Panc1 (cell line): Measurements from ENCODE around the gene SERTAD1. TPM values are rescaled to one million over a fixed set of nuclear protein-coding genes. Genes with fewer than 3 reads are reported as not detected.

Source experiments
- ATAC-seq: fragments of 200-7000 bp; cut with Tn5 transposase; 2 replicates; pipeline ENCODE4 v1.9.1; 2020; ENCODE audit warnings: mild to moderate bottlenecking, moderate library complexity
- BruUV-seq: library from RNA; stranded (reverse); fragments of 400-500 nt; replicated peaks from 2 replicates; lab custom pipeline; 2021; lab: Mats Ljungman, UMichigan
- CTCF ChIA-PET: fragments of 300-600 bp; sonication (Branson Sonifier 250); formaldehyde crosslinking; loops from one replicate; lab custom pipeline; 2022; ENCODE audit warnings: antibody characterized with exemption; lab: Charles Lee
- POLR2A ChIA-PET: fragments of 300-600 bp; sonication (Branson Sonifier 250); formaldehyde crosslinking; loops from one replicate; lab custom pipeline; 2022; ENCODE audit warnings: antibody characterized with exemption; lab: Charles Lee
- DNase-seq: peaks from one replicate; pipeline ENCODE4 v3.0.0-alpha.2; 2010; ENCODE audit warnings: low read depth, low spot score
- H3K27ac ChIP-seq: 2 replicates; pipeline ENCODE4 v1.5.1; 2011; ENCODE audit warnings: mild to moderate bottlenecking, low read length, inconsistent platforms
- H3K27me3 ChIP-seq: fragments of 200-500 bp; sonication (Bioruptor generic); 2 replicates; pipeline ENCODE4 v1.6.0; 2014; ENCODE audit warnings: low read length, inconsistent platforms; ENCODE audit not compliant: control insufficient read depth, insufficient read depth
- H3K36me3 ChIP-seq: fragments of 200-500 bp; sonication (Bioruptor generic); 2 replicates; pipeline ENCODE4 v1.5.1; 2014; ENCODE audit warnings: inconsistent platforms, mild to moderate bottlenecking, low read length, moderate library complexity; ENCODE audit not compliant: control insufficient read depth, insufficient read depth
- H3K4me1 ChIP-seq: 2 replicates; pipeline ENCODE4 v1.5.1; 2011; ENCODE audit warnings: inconsistent platforms, mild to moderate bottlenecking, low read length, moderate library complexity; ENCODE audit not compliant: control insufficient read depth, insufficient read depth
- H3K4me3 ChIP-seq, 2 experiments: 2 replicates each; pipeline ENCODE4 v1.5.1; 2011 to 2012; ENCODE audit warnings: low read depth in 2 of 2, low read length in 2 of 2, mild to moderate bottlenecking in 2 of 2, inconsistent platforms in 1 of 2, moderate library complexity in 1 of 2
- H3K9me3 ChIP-seq: fragments of 200-500 bp; sonication (Bioruptor generic); 2 replicates; pipeline ENCODE4 v1.5.1; 2014; ENCODE audit warnings: low read depth, mild to moderate bottlenecking, inconsistent platforms, low read length, moderate library complexity; ENCODE audit not compliant: control insufficient read depth, insufficient read depth
- POLR2AphosphoS5 ChIP-seq: IDR thresholded peaks from 2 replicates; pipeline ENCODE4 v1.6.1; 2012; ENCODE audit warnings: mild to moderate bottlenecking, low read depth, low read length, moderate library complexity
- SIN3A ChIP-seq: IDR thresholded peaks from 2 replicates; pipeline ENCODE4 v1.6.1; 2012; ENCODE audit warnings: low read depth, mild to moderate bottlenecking, low read length, moderate library complexity, borderline replicate concordance; ENCODE audit not compliant: insufficient read depth
- TCF7L2 ChIP-seq: IDR thresholded peaks from 2 replicates; pipeline ENCODE4 v1.6.1; 2011; ENCODE audit warnings: mild to moderate bottlenecking, low read depth, low read length, inconsistent platforms
- in situ Hi-C: cut with HindIII; loops from 2 replicates; pipeline ENCODE4 v1.10.0; 2016; ENCODE audit warnings: low sequenced_read_pairs, low pct_unique_long_range_greater_than_20kb
- intact Hi-C: fragments of 100-400 bp; cut with micrococcal nuclease; formaldehyde crosslinking; loops from one replicate; pipeline ENCODE4 v1.10.0; 2022; ENCODE audit not compliant: unreplicated experiment
- total RNA-seq: library from RNA; stranded (reverse); gene quantifications from one replicate; pipeline ENCODE4 v1.2.1, GENCODE V29; 2021; ENCODE audit not compliant: unreplicated experiment
- TF ChIP-seq, protein P1 (sequence below): fragments of 450-650 bp; IDR thresholded peaks from 2 replicates; pipeline ENCODE4 v1.5.1; 2017; ENCODE audit warnings: mild to moderate bottlenecking
- TF ChIP-seq, protein P2 (sequence below), 2 experiments: IDR thresholded peaks; 2 replicates each; pipeline ENCODE4 v1.6.1; 2011 to 2012; ENCODE audit warnings: low read depth in 2 of 2, control low read depth in 1 of 2, low read length in 1 of 2, mild to moderate bottlenecking in 1 of 2, moderate library complexity in 1 of 2; ENCODE audit not compliant: insufficient read depth in 1 of 2

Gene SERTAD1
- total RNA-seq, 1 experiment from 2014 or later: 13.4 TPM

DNA sequence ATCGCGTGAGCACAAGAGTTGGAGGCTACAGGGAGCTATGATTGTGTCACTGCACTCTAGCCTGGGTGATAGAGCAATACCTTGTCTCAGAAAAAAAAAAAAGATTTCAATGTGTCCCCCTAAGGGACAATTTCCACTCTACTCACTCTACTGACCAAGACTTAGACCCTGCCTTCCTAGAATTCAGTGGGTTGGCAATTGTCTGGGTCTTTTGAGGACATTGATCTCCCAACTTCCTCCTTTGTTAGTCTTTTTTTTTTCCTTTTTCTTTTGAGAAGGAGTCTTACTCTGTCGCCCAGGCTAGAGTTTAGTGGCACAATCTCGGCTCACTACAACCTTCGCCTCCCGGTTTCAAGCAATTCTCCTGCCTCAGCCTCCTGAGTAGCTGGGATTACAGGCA, 43.2 kb upstream of the SERTAD1 start:
- H3K9me3 ChIP-seq: no peaks in the 10 kb centered on the region
- TF ChIP-seq POLR2AphosphoS5 (no peak), TCF7L2 (no peak), SIN3A (no peak)
- TF ChIP-seq, protein P1, sequence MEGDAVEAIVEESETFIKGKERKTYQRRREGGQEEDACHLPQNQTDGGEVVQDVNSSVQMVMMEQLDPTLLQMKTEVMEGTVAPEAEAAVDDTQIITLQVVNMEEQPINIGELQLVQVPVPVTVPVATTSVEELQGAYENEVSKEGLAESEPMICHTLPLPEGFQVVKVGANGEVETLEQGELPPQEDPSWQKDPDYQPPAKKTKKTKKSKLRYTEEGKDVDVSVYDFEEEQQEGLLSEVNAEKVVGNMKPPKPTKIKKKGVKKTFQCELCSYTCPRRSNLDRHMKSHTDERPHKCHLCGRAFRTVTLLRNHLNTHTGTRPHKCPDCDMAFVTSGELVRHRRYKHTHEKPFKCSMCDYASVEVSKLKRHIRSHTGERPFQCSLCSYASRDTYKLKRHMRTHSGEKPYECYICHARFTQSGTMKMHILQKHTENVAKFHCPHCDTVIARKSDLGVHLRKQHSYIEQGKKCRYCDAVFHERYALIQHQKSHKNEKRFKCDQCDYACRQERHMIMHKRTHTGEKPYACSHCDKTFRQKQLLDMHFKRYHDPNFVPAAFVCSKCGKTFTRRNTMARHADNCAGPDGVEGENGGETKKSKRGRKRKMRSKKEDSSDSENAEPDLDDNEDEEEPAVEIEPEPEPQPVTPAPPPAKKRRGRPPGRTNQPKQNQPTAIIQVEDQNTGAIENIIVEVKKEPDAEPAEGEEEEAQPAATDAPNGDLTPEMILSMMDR: no peak
- TF ChIP-seq, protein P2, sequence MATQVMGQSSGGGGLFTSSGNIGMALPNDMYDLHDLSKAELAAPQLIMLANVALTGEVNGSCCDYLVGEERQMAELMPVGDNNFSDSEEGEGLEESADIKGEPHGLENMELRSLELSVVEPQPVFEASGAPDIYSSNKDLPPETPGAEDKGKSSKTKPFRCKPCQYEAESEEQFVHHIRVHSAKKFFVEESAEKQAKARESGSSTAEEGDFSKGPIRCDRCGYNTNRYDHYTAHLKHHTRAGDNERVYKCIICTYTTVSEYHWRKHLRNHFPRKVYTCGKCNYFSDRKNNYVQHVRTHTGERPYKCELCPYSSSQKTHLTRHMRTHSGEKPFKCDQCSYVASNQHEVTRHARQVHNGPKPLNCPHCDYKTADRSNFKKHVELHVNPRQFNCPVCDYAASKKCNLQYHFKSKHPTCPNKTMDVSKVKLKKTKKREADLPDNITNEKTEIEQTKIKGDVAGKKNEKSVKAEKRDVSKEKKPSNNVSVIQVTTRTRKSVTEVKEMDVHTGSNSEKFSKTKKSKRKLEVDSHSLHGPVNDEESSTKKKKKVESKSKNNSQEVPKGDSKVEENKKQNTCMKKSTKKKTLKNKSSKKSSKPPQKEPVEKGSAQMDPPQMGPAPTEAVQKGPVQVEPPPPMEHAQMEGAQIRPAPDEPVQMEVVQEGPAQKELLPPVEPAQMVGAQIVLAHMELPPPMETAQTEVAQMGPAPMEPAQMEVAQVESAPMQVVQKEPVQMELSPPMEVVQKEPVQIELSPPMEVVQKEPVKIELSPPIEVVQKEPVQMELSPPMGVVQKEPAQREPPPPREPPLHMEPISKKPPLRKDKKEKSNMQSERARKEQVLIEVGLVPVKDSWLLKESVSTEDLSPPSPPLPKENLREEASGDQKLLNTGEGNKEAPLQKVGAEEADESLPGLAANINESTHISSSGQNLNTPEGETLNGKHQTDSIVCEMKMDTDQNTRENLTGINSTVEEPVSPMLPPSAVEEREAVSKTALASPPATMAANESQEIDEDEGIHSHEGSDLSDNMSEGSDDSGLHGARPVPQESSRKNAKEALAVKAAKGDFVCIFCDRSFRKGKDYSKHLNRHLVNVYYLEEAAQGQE (IDR thresholded peaks at IDR 0.05; ENCODE audit: insufficient read depth in 1 of 2, low read depth in 2 of 2, low read length in 1 of 2): no peak
- ATAC-seq (no peak), DNase-seq (no peak)
- H3K27ac ChIP-seq: no peak overlapping the region
- H3K27me3 ChIP-seq: no peaks in the 10 kb centered on the region
- ChIA-PET CTCF (no interaction called here), POLR2A (interaction anchor here (0.7 kb wide), 1 partner anchor 265 kb away, joined by 5 read pairs; no protein-coding TSS in a partner anchor)
- in situ Hi-C loops (no loop called here), intact Hi-C loops (no loop called here)
- no peak overlapping the region for H3K4me3 ChIP-seq
- peaks cover 8% of the 10 kb centered on the region; the same call in 1 of the 2 replicates for H3K4me1 ChIP-seq
- BruUV-seq: no TSS peak
- no peaks in the 10 kb centered on the region; the same call in 1 of the 2 replicates for H3K36me3 ChIP-seq

DNA sequence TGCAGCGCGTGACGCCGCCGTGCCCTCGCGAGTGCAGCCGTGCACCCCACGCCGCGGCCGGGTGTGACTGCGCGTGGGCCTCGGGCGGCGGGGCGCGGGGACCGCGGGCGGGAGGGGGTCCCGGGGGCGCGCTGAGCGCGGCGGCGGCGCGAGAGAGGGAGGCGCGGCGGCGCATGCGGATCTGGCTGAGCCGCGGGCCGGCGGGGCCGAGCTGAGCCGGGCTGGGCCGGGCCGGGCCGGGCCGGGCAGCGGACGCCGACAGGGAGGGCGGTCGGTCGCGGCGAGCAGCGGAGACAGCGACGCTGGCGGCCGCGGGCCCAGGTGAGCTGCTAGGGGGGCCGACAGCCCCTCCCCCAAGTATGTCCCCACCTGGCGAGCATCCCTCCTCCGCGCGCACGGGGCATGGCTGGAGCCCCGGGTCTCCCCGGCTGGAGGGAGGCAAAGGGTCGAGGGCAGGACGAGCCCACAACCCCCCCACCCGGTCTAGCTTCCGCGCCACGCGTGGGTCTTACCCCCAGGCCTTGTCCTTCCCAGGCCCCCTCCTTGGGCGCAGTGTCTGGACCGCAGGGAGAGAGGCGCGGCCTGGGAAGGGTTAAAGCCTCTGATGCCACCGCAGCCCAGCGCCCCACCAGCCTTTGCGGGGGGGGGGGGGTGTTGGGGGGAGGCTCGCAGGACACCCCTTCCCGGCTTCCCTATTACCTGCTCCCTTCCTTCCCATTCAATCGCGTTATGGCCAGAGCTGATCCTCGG, 41.4 kb upstream of the SERTAD1 start, which contains the start of gene SPTBN4:
Gene SPTBN4 (plus strand): TSS at position 17 of the 750 bp plus-strand sequence. CDS start 5,621 bp downstream, outside the sequence.
- no TSS peak for BruUV-seq
- ATAC-seq: no peak
- H3K36me3 ChIP-seq: no peaks in the 10 kb centered on the region; the same call in 1 of the 2 replicates
- intact Hi-C loops (no loop called here), in situ Hi-C loops (no loop called here)
- peaks cover 10% of the 10 kb centered on the region; the same call in 1 of the 2 replicates for H3K4me1 ChIP-seq
- no peaks in the 10 kb centered on the region for H3K9me3 ChIP-seq
- ChIA-PET CTCF (no interaction called here), POLR2A (no interaction called here)
- peak within 1 kb of the TSS; percentile 68 to 76 for H3K4me3 ChIP-seq
- DNase-seq: no peak
- TF ChIP-seq POLR2AphosphoS5 (no peak), SIN3A (no peak), TCF7L2 (no peak)
- TF ChIP-seq, protein P1: no peak
- TF ChIP-seq, protein P2 (IDR thresholded peaks at IDR 0.05; ENCODE audit: insufficient read depth in 1 of 2, low read depth in 2 of 2, low read length in 1 of 2): no peak
- no peak within 1 kb of the TSS for H3K27ac ChIP-seq
- H3K27me3 ChIP-seq: no peaks in the 10 kb centered on the region
